GM20431 (cell line): ENCODE measurements around the gene RALGPS2.
"Not testable (repeated sequence)": the region's sequence is repeated elsewhere in the genome, so short reads cannot be mapped to it uniquely, and the experiment has no call there.

Experiments
- in situ Hi-C: fragments of 300-500 bp; cut with MseI, MboI; formaldehyde crosslinking; loops from one replicate; pipeline ENCODE4 v1.15.0; 2020; ENCODE audit warnings: low sequenced_read_pairs; ENCODE audit not compliant: unreplicated experiment

Gene RALGPS2

DNA sequence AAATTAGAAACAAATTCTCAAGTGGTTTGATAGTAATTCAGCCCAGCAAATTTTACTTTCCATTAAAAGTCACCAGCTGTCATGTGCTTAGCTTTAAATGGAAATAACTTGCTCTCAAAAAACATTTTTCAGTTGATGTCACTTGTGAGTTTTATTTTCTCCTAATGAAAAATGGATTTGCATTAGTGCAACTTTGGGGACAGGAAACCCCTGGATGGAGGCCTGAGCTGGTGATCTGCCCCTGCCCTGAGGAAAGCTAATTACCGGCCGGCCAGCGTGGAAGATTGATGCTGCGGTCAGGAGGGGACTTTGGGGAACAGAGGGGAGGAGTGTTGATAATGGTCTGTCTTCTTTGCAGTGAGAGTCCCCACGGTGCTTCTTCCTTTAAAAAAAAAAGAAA lies 212.7 kb downstream of the RALGPS2 start:
- in situ Hi-C loops, result no loop called here

DNA sequence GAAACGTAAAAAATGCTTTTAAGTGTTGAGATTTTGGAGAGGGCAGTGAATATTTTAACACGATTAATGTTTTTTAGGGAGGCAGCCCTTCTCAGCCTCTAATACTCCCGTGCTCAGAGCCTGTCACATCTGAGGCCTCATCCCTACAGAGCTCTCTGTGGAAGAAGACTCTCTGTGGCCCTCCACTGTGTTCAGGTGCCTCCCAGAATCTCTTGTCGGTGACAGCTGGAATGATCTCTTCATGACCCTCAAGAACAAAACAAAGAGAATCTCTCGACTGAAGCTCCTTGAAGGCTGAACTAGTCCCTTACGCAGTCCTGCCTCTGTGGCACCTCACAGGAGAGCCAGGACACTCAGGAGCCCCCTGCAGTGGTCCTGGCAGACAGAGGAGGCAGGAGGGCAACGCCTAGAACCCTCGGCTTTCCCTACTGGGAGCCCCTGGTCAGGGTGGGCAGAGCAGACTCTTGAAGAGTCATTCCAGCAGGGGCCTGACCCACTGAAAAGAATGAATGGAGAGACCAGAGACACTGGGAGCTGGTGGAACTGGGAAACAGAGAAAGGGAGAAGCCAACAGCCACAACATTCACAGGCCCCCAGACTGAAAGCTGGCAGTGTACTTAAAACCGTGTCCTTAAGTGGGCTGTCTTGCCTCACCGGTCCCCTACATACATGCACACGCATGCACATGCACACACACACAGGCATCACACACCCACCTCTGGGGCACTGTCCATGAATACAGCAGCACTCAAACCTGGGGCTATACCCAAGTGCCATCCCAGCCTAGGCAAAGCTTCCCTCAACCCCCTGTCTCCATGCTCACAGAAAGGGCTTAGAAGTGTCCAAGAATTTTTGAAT lies 213.3 kb downstream of the RALGPS2 start:
- in situ Hi-C loops, result no loop called here

DNA sequence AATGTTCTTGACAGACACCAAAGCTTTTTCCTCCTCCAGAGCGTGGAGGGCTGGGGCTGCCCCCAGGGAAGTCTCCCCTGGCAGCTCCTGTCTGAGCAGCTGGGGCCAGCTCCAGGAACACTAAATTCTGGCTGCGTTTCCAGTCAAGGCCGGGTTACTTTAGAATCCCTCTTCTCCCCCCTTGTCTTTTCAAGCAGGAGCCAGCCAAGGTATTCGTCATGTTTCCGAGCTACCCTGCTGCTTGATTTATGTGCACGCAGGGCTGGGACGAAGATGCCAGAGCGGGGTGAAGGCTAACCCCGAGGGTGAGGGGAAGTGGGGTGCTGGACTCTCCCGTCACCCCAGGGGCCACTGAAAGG lies 213.9 kb downstream of the RALGPS2 start:
- in situ Hi-C loops, result no loop called here

DNA sequence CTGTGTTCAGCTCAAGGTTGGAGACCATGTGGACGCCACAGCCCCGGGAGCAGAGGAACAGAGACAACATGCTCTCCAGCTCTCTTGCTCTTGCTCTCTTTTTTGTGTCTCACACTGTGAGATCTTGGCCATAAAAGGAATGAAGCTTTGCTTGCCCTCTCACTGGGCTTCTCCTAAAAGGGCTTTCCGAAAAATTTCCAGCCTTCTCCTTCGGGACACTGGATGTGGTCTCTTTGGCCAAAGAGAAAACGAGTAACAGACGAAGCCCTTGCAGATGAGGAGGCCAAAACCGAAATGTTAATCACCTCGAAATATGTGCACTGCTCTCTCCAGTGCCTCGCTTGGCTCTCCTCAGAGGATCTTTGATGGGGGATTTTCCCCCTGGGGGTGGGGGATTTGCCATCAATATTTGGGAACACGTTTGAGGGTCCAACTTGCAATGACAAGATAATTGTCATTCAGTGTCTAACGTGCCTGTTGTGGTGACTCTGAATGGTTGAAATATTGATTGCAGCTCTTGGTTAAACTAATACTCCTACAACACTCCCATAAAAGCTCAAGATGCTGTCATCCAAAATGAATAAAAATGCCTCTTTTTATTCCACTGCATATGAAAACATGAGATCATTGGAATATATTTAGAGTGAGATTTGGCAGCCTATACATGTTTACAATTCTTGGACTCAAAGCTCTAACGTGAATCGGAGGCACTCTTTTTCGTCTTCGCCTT lies 214.5 kb downstream of the RALGPS2 start:
- in situ Hi-C loops, result no loop called here

DNA sequence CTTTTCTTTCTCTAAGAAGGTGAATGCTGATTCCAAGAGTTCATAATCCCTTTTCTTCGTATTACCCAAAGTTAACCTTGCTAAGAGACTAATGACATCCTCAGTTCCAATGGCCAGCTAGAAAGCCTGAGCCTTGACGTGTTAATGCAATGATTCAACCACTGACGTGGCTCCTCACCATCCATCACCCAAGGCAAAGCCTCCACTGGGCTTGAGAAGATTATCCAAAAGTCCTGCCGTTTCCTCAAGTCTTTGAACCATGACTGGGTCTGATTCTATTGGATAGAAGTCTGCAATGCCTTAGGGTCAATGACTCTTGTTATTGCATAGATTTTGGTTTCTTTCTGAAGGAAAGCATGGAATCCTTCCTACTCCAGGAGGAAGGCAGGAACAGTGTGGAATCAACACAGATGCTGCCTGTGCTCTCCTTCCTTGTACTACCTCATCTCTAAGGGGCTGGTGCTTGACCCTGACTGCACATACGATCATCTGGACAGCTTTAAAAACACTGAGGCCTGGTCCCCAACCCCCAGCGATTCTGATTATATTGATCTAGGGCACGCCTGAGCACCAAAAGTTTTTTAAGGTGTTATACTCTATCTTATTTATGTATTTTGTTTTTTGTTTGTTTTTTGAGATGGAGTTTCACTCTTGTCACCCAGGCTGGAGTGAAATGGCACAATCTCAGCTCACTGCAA lies 215.2 kb downstream of the RALGPS2 start:
- in situ Hi-C loops, result no loop called here

DNA sequence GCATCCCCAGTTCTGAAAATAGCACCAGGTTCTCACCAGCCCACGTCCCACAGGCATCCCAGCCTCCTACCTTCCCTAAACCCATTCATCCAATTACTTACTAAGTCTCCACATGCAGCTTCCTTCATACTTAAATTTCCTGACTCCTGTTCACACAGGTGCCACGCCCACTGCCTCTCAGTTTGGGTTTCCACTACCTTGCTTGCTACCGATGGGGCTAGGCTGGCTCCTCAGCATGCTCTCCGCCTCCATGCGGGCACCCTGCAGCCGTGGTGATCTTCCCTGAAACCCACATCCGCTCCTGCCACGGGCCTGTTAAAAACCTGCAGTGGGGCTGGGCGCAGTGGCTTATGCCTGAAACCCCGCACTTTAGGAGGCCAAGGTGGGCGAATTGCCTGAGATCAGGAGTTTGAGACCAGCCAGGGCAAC lies 216.2 kb downstream of the RALGPS2 start:
- in situ Hi-C loops, result no loop called here

DNA sequence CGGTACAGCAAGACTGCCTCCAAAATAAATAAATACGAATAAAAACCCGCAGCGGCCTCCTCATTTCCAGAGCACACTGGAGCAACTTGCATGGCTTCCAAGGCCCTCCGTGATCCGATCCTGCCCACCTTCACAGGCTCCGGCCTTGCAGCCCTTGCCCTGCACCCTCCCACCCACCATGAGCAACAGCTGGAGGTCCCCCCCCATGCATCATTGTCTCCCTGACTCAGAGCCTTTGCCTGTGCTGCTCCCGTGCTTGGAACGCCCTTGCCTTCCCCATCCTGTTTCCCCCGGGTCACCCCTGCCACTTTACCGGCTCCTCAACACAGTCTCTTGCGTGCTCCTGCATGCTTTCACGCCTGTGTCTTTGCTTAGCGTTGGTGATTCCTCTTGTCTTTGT lies 216.8 kb downstream of the RALGPS2 start:
- in situ Hi-C loops, result no loop called here

DNA sequence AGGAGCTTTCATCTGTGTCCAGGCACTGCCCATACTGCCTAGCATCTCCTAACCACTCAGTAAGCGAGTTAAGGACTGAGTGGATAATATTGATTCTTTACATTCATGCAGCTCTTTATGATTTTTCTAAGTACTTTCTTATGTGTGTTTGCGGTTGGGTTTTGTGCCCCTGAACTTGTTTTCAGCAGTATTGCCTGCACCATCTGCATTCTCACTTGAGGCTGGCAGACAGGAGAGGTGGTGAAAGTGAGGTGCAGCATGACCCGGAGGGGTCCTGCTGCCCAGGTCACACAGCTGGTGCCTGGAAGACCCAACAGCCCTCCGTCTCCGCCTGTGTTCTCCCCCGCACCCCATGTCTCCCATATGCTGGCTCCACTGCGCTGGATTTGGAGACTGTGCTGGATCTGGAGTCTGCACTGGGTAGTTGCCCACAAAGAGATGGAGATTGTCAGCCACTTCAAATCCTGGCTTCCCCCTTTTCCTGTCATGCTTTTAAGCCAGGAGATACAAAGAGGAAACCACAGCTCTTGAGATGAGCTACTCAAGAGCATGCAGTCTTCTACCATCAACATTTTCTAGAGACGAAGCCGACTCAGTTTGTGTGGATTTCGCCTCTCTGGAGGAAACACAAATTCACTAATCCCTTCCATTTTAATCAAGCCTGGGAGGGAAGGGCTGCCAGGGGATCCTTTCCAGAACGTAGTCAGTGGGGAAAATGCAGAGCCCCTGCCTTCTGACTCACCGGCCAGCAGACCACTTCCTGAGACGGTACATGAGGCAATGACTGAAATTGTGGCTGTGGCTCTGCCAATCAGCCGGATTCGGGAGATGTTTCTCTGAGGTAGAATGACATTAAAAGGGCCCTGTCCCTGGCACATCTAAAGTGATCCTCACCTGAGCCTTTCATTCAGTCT lies 217.5 kb downstream of the RALGPS2 start:
- in situ Hi-C loops, result no loop called here

DNA sequence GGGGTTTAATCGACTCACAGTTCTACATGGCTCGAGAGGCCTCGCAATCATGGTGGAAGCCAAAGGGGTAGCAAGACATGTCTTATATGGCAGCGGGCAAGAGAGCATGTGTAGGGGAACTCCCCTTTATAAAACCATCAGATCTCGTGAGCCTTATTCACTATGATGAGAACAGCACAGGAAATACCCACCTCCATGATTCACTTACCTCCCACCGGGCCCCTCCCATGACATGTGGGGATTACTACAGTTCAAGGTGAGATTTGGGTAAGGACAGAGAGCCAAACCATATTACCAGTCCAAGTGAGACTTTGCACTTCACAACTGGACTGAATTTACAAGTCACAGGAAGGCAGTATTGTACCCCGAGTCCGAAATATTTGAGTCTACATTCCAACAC lies 219.7 kb downstream of the RALGPS2 start:
- in situ Hi-C loops, result no loop called here

DNA sequence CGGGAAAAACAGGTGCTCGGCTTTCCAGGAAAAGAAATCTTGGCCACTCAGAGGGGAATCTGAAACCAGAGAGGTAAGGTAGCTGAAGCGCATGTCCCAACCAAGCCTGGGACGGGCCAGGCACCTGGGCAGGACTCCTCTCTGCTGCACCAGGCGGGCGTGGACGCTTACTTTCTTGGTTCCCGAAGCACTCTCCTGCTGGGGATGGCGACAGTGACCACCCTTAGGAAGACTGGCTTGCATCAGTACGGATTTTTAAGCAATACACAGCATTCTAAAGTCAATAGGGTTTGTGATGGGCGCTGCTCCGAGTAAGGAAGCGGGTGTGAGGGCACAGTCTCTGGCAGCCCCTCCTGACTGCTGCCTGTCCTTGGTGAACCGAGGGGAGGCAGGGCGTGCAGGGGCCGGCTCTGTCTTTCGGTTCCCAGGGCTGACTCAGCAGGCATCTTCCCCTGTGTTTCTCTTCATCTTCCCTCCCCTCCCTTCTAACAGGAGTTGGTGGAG lies 220.8 kb downstream of the RALGPS2 start:
- in situ Hi-C loops, result no loop called here

DNA sequence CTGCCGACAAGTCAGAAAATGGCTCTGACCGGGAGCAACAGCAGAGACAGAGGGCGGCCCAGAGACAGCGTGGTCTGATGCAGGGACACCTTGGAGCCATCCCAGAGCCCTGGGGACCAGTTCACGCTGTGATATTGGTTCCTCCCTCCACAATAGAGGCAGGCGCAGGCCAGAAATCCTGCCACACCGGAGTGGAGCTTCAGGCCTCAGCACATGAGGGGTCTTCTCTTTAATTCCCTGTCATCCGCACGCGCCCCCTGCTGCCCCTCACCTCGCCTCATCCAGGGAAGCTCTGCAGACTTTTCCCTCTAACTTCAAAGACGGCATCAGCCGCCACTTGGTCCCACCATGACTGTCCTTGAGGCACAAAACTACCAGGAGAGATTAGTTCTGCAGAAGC lies 221.4 kb downstream of the RALGPS2 start:
- in situ Hi-C loops, result no loop called here

DNA sequence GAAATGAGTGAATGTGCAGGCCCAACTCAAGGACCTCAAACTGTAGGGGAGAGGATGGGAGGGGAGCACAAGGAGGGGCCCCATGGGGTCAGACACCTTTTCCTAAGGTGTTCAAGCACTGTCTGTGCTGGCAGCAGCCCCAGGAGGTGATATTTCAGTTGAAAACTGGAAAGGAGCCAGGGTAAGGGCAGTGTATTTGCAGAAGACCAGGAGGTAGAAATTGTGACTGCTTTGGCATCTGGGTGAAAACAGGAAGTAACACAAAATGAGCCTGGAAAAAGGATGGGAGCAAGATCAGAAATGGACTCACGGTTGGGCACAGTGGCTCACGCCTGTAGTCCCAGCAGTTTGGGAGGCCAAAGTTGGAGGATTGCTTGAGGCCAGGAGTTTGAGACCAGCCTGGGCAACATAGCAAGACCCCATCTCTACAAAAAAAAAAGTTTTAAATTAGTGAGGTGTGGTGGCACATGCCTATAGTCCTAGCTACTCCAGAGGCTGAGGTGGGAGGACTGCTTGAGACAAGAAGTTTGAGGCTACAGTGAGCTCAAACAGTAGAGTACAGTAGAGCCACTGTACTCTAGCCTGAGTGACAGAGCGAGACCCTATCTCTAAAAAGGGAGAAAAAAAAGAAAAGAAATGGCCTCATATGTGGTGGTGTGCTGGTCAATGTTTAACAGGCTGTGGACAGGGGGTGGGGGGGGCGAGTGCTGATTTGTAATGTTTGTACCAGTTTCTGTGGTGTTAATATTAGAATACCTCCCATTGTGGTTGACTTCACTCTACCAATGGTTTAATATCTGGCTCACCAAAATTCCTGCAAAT lies 222.0 kb downstream of the RALGPS2 start:
- in situ Hi-C loops, result no loop called here

DNA sequence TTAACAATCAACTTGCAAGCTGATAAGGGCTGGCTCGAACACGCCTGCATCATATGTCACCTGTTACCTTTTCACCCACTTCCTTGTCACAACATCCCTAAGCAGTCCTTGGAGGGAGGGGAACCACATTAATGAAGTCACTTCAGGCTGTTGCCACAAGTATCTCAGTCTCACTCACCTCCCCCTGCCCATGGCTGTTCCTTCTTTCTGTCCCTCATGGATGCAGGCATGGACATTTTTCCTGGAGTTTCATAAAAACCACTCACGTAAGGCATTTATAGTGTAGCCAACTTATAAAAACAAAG lies 222.6 kb downstream of the RALGPS2 start:
- in situ Hi-C loops, result no loop called here

DNA sequence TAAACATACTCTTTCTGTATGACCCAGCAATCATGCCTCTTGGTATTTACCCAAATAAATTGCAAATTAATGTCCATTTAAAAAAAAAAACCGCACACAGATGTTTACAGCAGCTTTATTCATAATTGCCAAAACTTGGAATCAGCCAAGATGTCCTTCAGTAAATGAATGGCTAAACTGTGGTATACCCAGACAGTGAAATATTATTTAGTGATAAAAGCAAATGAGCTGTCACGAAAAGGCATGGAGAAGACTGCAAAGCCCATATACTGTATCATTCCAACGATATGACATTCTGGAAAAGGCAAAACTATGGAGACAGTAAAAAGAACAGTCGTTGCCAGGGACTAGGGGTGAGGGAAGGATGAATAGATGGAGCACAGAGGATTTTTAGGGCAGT lies 223.6 kb downstream of the RALGPS2 start:
- in situ Hi-C loops, result no loop called here

DNA sequence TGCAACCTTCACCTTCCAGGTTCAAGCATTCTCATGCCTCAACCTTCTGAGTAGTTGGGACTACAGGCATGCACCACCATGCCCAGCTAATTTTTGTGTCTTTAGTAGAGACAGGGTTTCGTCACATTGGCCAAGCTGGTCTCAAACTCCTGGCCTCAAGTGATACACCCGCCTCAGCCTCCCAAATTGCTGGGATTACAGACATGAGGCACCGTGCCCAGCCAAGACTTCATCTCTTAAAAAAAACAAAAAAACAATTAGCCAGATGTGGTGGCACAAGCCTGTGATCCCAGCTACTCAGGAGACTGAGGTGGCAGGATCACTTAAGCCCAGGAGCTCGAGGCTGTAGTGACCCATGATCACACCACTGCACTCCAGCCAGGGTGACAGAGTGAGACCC lies 224.8 kb downstream of the RALGPS2 start:
- in situ Hi-C loops, result not testable (repeated sequence)

DNA sequence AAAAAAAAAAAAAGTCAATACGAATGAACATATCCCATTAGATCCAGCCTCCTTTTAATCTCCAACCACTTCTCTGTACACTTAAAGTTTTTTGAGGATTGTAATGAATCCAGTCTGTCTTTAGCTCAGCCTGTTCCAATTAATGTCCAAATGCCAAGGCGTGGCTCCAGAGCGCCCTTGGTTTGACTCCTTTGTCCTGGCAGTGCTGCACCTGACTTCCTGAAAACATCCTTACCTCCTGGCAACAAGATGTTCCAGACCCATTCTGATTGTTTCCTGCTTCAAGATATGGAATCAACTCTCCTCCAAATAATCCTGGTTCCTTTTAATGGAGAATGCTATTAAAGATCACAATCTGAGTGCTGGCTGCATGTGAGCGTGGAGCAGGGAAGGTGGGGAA lies 226.6 kb downstream of the RALGPS2 start:
- in situ Hi-C loops, result no loop called here

DNA sequence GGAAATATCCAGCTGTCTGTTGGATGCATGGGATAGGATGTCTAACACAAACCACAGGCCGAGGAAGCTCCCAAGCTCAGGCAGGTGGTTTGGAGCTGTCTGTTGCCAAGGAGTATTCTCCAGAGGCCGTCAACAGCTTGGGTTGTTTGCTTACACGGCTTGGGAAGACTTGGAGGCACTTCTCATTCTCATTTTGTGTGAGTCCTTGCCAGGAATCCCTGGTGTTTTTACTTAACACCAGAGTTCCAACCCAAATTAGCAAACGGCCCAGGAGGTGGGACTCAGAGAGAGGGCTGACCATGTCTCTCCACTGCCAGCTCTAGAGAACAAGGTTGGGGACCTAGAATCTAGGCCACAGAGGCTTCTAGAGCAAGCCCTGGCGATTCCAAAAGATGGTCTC lies 228.0 kb downstream of the RALGPS2 start:
- in situ Hi-C loops, result no loop called here

DNA sequence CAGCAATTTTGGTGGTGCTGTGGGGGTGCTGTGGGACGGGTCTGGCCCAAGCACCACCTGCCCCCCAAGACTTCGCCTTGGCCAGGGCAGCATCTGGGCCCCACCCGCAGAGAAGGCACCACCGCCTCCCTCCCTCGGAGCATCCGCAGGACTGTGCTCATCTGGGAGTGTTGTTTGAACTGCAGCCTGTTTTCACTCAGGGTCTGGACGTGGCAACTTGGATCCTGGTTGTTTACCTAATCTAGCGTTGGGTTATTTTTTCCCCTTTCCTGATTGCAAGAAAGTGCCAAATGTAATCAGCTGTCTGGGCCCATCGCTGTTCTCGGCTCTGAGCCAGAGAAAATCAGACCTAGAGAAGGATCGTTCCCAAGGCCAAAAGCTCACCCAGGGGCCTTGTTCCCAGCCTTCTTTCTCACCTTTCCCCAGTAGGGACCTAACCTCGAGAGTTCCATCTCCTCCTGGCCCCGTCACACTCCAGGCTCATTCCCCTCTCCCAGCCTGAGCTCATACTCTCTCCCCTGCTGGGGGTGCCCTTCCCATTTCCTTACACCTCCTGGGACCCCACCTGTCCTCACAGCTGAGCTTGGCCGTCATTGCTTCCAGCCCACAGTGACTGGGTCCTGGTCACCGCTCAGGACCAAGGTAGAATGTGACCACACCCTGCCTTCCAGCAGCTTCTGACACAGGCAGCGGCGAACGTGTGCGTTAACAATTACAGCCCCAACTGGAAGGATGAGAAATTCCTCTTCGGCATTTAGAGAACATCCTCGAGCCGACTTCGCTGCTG lies 228.7 kb downstream of the RALGPS2 start:
- in situ Hi-C loops, result no loop called here

DNA sequence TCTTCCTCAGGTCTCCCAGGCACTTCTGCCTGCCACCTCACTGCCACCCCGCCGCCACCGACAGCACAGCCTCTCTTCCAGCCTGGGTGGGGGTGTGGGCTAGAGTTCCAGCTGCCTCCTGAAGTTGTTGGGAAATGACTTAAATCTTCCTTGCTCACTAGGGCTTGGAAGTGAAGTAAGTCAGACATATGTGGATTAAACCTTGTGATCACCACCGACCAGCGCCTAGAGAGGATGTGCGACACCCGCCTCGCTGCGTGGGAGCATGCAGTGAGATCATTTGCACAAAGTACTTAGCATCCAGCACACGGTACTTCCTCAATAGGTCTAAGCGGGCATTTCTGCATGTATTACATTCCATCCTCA lies 229.3 kb downstream of the RALGPS2 start:
- in situ Hi-C loops, result no loop called here
